ENCODE data around the gene SCRT2.
"Not testable (repeated sequence)": the region's sequence is repeated elsewhere in the genome, so short reads cannot be mapped to it uniquely, and the experiment has no call there.

The SCRT2 gene

DNA sequence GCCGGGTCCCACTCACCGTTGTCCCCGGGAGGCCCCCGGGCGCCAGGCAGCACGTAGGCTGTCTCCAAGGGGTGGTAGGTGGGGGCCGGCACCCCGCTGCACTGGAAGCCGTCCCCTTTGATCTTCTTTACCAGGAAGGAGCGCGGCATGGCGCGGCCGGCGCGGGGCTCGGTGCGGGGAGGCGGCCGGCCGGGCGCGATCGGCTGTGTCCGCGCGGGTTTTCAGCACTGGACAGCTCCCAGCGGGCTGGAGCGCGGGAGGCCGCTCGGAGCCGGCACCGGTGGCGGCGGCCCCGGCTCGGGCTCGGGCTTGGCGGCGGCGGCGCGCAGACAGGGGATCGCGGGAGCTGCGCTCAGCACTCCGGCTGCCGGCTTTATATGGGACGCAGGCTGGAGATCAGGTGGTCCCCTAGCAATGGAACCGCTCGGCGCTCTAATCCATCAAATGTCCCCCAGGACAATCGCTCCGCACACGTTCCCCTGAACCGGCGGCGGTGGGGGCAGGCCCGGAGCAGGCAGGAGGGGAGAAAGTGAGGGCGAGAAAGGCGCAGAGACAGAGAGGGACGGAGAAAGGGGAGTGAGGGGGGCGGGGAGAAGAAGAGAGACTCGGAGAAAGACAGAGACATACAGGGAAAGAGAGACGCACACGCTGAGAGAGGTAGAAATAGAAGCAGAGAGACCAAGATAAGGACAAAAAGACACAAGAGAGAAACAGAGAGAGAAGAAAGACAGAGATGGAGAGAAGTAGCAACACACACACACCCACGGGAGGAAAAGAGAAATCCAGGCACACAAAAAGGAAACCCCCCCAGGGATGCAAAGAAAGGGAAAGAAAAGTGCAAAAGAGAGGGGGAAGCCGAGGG, at the start of gene SCRT2:
Gene SCRT2, minus strand, starts transcription at position 350 of the 862 bp plus-strand sequence. Its CDS starts 201 bp downstream, at position 149.
- peak; percentile 44 to 57 for DNase-seq (ENCODE audit: low read depth in 2 of 2)

GRCh38 chr20:724797-725196, 49.2 kb upstream of the SCRT2 start:
- not testable (repeated sequence) for DNase-seq (ENCODE audit: low read depth in 2 of 2)

GRCh38 chr20:723756-724155, 48.2 kb upstream of the SCRT2 start:
- no peak for DNase-seq (ENCODE audit: low read depth in 2 of 2)

- no peak for DNase-seq (ENCODE audit: low read depth in 2 of 2)
Observed at GRCh38 chr20:722822-723644, 47.4 kb upstream of the SCRT2 start.

DNA sequence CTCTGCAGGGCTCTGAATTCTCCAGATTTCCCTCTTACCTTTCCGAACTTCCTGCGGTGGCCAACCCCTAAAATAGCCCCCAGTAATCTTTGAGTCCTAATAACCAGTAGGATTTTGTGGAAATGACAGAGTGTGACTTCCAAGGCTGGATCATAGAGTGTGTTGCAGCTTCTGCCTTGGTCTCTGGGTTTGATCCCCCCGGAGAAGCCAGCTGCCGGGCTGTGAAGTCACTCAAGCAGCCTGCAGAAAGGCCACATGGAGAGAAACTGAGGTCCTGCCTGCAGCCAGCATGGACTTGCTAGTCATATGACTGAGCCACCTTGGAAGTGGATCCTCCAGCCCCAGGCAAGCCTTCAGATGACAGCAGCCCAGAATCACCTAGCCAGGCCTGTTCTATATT, 46.3 kb upstream of the SCRT2 start:
- no peak for DNase-seq (ENCODE audit: low read depth in 2 of 2)

DNA sequence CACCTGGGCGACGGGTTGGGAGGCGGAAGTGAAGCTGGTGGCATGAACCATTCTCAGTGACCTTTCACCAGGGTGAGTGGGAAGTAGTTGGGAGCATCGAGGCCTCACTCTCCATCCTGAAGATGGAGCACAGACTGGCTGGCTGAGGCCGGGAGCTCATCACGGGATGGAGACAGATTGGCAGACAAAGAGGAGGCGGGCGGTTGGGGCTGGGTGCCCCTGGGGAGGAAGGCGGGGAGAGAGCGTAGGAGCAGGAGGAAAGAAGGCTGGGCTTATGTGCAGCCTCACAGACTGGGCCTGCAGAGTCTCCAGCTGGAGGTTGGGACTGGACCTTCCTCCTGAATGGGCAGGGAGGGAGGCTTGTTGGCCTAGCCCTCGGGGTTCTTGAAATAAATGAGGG, 44.2 kb upstream of the SCRT2 start:
- no peak for DNase-seq (ENCODE audit: low read depth in 2 of 2)

GRCh38 chr20:719068-719467, 43.5 kb upstream of the SCRT2 start:
- no peak for DNase-seq (ENCODE audit: low read depth in 2 of 2)

- no peak for DNase-seq (ENCODE audit: low read depth in 2 of 2)
Observed at GRCh38 chr20:717832-718231, 42.2 kb upstream of the SCRT2 start.

- no peak for DNase-seq (ENCODE audit: low read depth in 2 of 2)
Observed at GRCh38 chr20:717271-717670, 41.7 kb upstream of the SCRT2 start.

DNA sequence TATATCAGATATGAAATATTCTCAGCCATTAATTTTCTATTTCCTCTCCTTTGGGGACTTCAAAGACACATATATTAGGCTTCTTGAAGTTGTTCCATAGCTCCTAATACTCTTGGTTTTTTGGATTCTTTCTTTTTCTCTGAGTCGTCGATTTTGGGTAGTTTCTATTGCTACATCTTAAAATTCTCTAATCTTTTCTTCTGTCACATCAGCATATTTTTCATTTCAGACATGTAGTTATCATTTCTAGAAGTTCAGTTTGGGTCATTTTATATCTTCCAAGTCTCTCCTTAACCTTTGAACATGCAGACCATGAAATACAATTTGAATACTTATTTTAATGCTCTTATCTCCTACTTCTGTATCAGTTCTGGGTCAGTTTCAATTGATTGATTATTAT, 38.9 kb upstream of the SCRT2 start:
- DNase-seq (ENCODE audit: low read depth in 2 of 2): no peak

DNA sequence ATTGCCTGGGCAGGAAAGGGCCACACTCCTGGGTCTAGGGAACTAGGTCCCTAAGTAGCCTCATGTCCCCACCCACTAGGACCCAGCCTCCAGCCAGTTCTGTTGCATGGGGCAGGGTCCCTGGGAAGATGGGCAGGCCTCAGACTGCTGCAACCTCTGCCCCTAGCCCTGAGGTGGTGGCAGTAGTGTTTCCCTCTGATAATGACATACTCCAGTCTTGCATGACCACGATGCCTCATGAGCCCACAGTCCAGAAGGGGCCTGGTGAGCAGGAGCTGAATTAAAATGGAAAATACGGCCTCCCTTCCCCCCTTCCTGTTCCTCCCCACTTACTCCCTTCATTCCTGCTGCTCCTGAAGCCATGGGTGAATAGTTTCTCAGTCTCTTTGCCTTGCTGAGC, 36.0 kb upstream of the SCRT2 start:
- no peak for DNase-seq (ENCODE audit: low read depth in 2 of 2)

DNA sequence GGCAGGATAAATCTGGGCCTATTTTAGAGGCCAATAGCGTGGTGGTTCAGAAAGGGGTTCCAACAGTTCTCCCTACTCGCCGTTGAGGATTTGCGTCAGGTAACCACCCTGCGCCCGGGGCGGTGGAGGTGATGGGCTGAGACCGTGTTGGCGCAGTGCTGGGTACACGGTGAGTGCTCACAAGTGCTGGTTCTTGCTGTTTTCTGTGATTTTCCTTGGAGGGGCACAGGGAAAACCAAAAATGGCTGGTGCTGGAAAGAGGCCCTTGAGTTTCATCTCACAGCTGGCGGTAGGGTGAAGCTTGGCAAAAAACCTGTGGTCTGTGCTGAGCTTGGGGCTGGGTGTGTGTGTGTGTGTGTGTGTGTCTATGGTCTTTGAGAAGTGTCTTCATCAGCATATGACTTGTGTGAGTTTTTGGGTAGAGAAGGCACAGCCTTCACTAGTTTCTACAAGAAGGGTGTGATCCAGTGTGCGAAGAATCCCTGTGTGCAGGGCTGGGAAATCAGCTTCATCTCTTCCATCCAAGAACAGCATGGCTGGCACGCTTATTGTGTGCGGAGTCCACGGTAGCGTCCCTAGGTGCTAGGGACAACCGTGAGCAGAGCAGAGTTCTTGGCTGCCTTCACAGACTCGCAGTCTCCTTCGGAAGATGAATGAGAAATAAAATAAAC, 35.3 kb upstream of the SCRT2 start:
- no peak for DNase-seq (ENCODE audit: low read depth in 2 of 2)

DNA sequence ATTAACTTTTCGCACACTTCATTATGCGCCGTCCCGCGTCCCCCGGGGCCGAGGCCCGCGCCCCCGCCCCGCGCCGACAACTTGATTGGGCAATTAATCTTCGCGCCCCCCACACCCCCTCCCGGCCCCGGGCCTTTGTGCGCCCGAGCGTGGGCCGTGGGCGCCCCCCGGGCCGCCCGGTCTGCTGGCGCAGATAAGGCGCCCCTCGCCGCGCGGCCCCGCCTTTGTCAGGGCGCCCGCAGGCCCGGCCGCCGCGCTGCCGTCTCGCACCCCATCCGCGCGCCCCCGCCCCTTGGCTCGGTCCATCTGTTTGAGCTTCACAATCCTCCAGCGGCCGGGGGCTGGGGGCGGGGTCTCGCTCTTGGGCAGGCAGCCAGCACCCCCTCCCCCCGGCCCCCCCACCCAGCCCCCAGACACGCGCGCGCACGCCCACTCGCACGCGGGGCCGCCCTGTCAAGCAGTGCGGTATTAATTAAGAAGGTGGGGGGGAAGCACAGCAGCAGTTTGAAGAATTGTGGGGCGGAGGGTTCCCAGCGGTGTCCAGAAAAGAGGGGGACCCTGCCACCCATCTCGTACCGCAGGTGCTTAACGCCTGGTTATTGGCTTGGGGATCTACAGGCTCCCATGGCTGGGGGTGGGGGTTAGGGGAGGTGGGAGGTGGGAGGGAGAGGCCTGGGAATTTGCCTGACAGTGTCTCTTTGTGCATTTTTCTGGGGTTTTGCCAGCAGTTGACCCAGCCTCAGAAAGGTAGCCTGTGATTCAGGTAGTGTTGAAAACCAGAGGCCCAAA, 34.6 kb upstream of the SCRT2 start:
- DNase-seq (ENCODE audit: low read depth in 2 of 2): no peak

DNA sequence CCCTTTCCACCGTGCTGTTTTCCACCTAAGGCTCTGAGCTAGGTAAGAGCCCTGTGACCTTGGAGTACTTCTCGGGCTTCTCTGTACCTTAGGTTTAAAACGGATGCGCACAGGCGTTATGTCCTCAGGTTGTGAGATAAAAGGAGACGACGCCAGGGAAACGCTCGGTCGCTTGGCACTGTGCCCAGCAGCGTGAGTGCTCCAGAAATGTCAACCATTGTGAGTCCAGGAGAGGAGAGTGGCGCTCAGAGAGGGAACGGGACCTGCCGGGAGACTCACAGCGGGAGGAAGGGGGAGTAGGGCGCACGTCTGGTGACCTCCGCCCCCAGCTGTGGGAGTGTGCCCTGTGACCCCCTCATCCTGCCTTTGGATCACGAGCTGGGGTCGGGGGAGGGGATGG, 33.8 kb upstream of the SCRT2 start:
- no peak for DNase-seq (ENCODE audit: low read depth in 2 of 2)

- DNase-seq (ENCODE audit: low read depth in 2 of 2): no peak
Observed at GRCh38 chr20:708956-709355, 33.4 kb upstream of the SCRT2 start.

GRCh38 chr20:707451-708110, 32.0 kb upstream of the SCRT2 start:
- no peak for DNase-seq (ENCODE audit: low read depth in 2 of 2)

DNA sequence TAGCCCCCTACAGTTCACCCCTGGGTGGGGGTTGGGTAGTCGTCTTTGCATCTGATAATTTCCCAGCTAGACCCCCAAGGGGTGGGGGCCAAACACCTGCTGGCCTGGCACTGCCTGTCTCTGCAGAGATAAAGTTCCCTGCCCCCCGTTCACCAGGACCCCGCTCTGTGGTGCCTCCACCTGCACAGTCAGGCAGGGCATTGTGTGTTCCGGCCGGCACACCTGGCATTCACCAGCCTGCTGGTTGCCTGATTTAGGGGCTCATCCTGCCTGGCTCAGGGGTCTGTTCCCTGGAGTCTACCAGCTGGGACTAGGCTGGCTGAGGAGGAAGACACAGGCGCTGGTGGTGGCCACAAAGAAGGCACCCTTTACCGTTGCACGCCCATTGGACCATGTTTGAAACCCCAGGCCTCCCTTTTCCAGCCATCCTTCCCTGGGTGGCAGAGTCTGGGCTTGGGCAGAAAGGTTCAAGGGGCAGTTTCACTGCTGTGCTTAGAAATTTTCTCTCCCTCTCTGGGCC, 30.8 kb upstream of the SCRT2 start:
- DNase-seq (ENCODE audit: low read depth in 2 of 2): no peak

- DNase-seq (ENCODE audit: low read depth in 2 of 2): no peak
Observed at GRCh38 chr20:704726-705125, 29.1 kb upstream of the SCRT2 start.

GRCh38 chr20:703426-703825, 27.8 kb upstream of the SCRT2 start:
- DNase-seq (ENCODE audit: low read depth in 2 of 2): no peak

- no peak for DNase-seq (ENCODE audit: low read depth in 2 of 2)
Observed at GRCh38 chr20:703006-703405, 27.4 kb upstream of the SCRT2 start.
